GM12878 (cell line): ENCODE measurements around the gene TGFBR3. TPM values are rescaled to one million over a fixed set of nuclear protein-coding genes. Genes with fewer than 3 reads are reported as not detected.

ENCODE experiments used
- ATAC-seq: fragments of 200-7000 bp; cut with Tn5 transposase; 3 replicates; pipeline ENCODE4 v1.9.1; 2020; ENCODE audit warnings: mild to moderate bottlenecking, moderate library complexity
- BruUV-seq: library from RNA; stranded (reverse); fragments of 400-500 nt; replicated peaks from 2 replicates; lab custom pipeline; 2021; lab: Mats Ljungman, UMichigan
- CTCF ChIA-PET: fragments of 300-600 bp; sonication (Branson Sonifier 250); formaldehyde crosslinking; extraction: SDS; loops from one replicate; lab custom pipeline; 2021; ENCODE audit warnings: inconsistent platforms; lab: Yijun Ruan, JAX
- POLR2A ChIA-PET: fragments of 350-600 bp; formaldehyde crosslinking; extraction: SDS; loops from one replicate; lab custom pipeline; 2021; ENCODE audit warnings: inconsistent platforms; lab: Charles Lee
- RAD21 ChIA-PET: fragments of 300-600 bp; sonication (Branson Sonifier 250); formaldehyde crosslinking; loops from one replicate; lab custom pipeline; 2023; ENCODE audit warnings: antibody characterized with exemption; ENCODE audit not compliant: unreplicated experiment; lab: Charles Lee
- SMC1A ChIA-PET: fragments of 300-600 bp; sonication (Branson Sonifier 250); formaldehyde crosslinking; loops from one replicate; lab custom pipeline; 2023; ENCODE audit not compliant: unreplicated experiment, uncharacterized antibody; lab: Charles Lee
- DNase-seq: peaks from one replicate; pipeline ENCODE4 v3.0.0-alpha.2; 2011; ENCODE audit warnings: low read depth, low spot score
- FAIRE-seq: peaks from 3 replicates; lab custom pipeline; 2011; peaks lifted over from hg19 to GRCh38; lab: Jason Lieb, UNC
- H2AFZ ChIP-seq: 2 replicates; pipeline ENCODE4 v1.6.0; 2011; ENCODE audit warnings: low read depth, low read length, control low read depth; ENCODE audit not compliant: control insufficient read depth
- H3K27ac ChIP-seq: 2 replicates; pipeline ENCODE4 v1.5.1; 2011; ENCODE audit warnings: control low read depth; ENCODE audit not compliant: control insufficient read depth, insufficient read depth
- H3K27me3 ChIP-seq, 2 experiments: replicated peaks in 1 of 2; 2 replicates each; pipeline versions ENCODE4 v1.6.0 to v1.6.1; 2011; ENCODE audit warnings: low read length in 1 of 2; ENCODE audit not compliant: control insufficient read depth in 2 of 2, insufficient read depth in 2 of 2
- H3K36me3 ChIP-seq, 2 experiments: 2 replicates each; pipeline ENCODE4 v1.5.1; 2011; ENCODE audit warnings: low read length in 1 of 2; ENCODE audit not compliant: control insufficient read depth in 2 of 2, insufficient read depth in 2 of 2
- H3K4me1 ChIP-seq: 2 replicates; pipeline ENCODE4 v1.6.1; 2011; ENCODE audit warnings: mild to moderate bottlenecking, low read length, moderate library complexity, mixed read lengths; ENCODE audit not compliant: control insufficient read depth, insufficient read depth
- H3K4me2 ChIP-seq: 2 replicates; pipeline ENCODE4 v1.6.0; 2011; ENCODE audit warnings: control low read depth; ENCODE audit not compliant: control insufficient read depth, insufficient read depth
- H3K4me3 ChIP-seq: fragments of 200-600 bp; sonication (generic); 2 replicates; pipeline ENCODE4 v1.5.1; 2016
- H3K79me2 ChIP-seq: 2 replicates; pipeline ENCODE4 v1.6.0; 2011; ENCODE audit warnings: low read length; ENCODE audit not compliant: control insufficient read depth, insufficient read depth
- H3K9ac ChIP-seq: 2 replicates; pipeline ENCODE4 v1.8.0; 2011; ENCODE audit warnings: low read length, control low read depth, mixed read lengths; ENCODE audit not compliant: control insufficient read depth, insufficient read depth
- H3K9me3 ChIP-seq: replicated peaks from 3 replicates; pipeline ENCODE4 v1.5.1; 2011; ENCODE audit warnings: mild to moderate bottlenecking, low read length; ENCODE audit not compliant: control insufficient read depth, insufficient read depth
- H4K20me1 ChIP-seq: 2 replicates; pipeline ENCODE4 v1.6.0; 2011; ENCODE audit not compliant: control insufficient read depth, insufficient read depth
- CTCF ChIP-seq, 3 experiments: IDR thresholded peaks in 2 of 3; conservative IDR thresholded peaks in 1 of 3; 2 replicates each; pipeline ENCODE4 v1.5.1; 2011; ENCODE audit warnings: low read depth in 3 of 3, low read length in 3 of 3, mild to moderate bottlenecking in 3 of 3, control low read depth in 2 of 3, moderate library complexity in 2 of 3, inconsistent platforms in 1 of 3, mixed read lengths in 1 of 3; ENCODE audit not compliant: control insufficient read depth in 2 of 3, insufficient read depth in 1 of 3; ENCODE audit errors: extremely low read depth in 1 of 3
- MTA2 ChIP-seq: fragments of 450-650 bp; IDR thresholded peaks from 2 replicates; pipeline ENCODE4 v1.6.1; 2016; ENCODE audit warnings: low read depth, mild to moderate bottlenecking, moderate library complexity
- STAT1 ChIP-seq: fragments of 450-650 bp; conservative IDR thresholded peaks from 2 replicates; pipeline ENCODE4 v1.6.1; 2014; ENCODE audit warnings: antibody characterized with exemption, mild to moderate bottlenecking
- ZNF622 ChIP-seq: fragments of 450-650 bp; IDR thresholded peaks from 2 replicates; pipeline ENCODE4 v1.6.1; 2017; ENCODE audit warnings: mild to moderate bottlenecking, inconsistent platforms
- WGBS: methylation state at CpG from one replicate; pipeline ENCODE4 v1.1.6; 2016; ENCODE audit warnings: low lambda C conversion rate; ENCODE audit not compliant: insufficient replicate concordance, insufficient coverage; ENCODE audit errors: missing lambda C conversion rate; 5-methylcytosine and 5-hydroxymethylcytosine counted together
- in situ Hi-C: fragments of 300-500 bp; cut with MboI; formaldehyde crosslinking; loops from 9 replicates; pipeline ENCODE4 v1.14.3; 2018; ENCODE audit warnings: mixed read lengths
- intact Hi-C: fragments of 100-400 bp; cut with micrococcal nuclease; formaldehyde crosslinking; loops from one replicate; pipeline ENCODE4 v1.14.2; 2022; ENCODE audit not compliant: unreplicated experiment
- polyA plus RNA-seq, 11 experiments: library from polyadenylated mRNA; depleted of rRNA in 4 of 11; unstranded in 6 of 11; stranded (reverse) in 5 of 11; fragments of >200 nt; fragmentation: Nextera tagmentation in 4 of 11; fragmentation: Illumina TruSeq in 1 of 11; extraction: Ambion mirVana in 4 of 11; extraction: Trizol in 1 of 11; gene quantifications; 1 replicate in 1 of 11; 2 replicates in 10 of 11; pipeline versions ENCODE4 v1.2.1 to v1.2.3, GENCODE V29; 2011 to 2016; ENCODE audit warnings: inconsistent platforms in 2 of 11, missing spikeins in 2 of 11, low read depth in 1 of 11
- total RNA-seq, 4 experiments: library from RNA; depleted of rRNA in 3 of 4; stranded (reverse); fragments of >200 nt in 3 of 4; fragmentation: Illumina TruSeq in 1 of 4; extraction: Trizol in 1 of 4; gene quantifications; 2 replicates each; pipeline versions ENCODE4 v1.2.1 to v1.2.3, GENCODE V29; 2013 to 2021
- TF ChIP-seq, protein P1 (sequence below): IDR thresholded peaks from 2 replicates; pipeline ENCODE4 v1.6.1; 2012; ENCODE audit warnings: low read depth, low read length, improper control_type of control experiment

The TGFBR3 gene
- total and polyA plus RNA-seq, 10 of the 15 experiments (the other 5 are each of a cell fraction or from before 2014, with no cell fraction given): 2.7 to 16.5 (median 12.6) TPM

DNA sequence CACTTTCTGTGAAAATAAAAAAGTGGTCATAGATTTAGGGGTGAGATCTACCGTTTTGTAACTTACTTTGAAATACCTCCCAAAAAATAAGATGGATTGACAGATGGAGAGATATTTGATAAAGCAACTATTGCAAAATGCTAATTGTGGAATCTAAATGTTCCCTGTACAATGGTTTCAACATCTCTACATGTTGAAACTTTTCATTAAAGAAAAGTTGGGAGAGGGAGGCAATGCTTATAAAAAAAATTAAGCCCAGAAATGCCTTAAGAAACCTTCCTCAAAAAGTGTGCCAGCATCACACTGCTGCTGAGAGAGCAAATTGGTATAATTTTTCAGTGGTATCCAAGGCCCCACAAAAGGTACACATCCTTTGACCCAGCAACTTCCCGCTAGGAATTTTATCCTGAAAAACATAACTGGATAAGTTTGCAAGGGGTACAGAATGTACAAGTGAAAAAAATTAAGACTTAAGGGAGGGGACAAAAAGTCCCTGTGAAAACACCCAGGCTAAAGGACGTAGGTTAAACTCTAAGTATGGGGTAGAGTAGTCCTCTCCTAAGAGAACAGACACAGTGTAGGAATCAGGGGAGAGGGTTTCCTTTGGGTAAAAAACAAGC lies 84.3 kb downstream of the TGFBR3 start:
- ChIA-PET SMC1A (no interaction called here), RAD21 (no interaction called here), CTCF (no interaction called here), POLR2A (no interaction called here)
- Histone ChIP-seq H3K4me1 (peaks cover 29% of the 10 kb centered on the region), H3K36me3 (no peaks in the 10 kb centered on the region; a peak in 1 of 4 replicates), H3K79me2 (no peaks in the 10 kb centered on the region), H2AFZ (no peak overlapping the region), H3K9me3 (no peaks in the 10 kb centered on the region), H3K4me2 (no peak overlapping the region), H3K27ac (no peak overlapping the region), H3K9ac (no peak overlapping the region), H3K4me3 (no peak overlapping the region), H3K27me3 (no peaks in the 10 kb centered on the region), H4K20me1 (no peaks in the 10 kb centered on the region)
- in situ Hi-C loops (no loop called here), intact Hi-C loops (loop anchor here (5.0 to 10.0 kb wide), 2 partner anchors 229 to 297 kb away; partner anchors contain the start of gene CDC7)
- no TSS peak for BruUV-seq
- 83% methylated on average over 3 of the region's 3 CpGs for WGBS
- no peak for FAIRE-seq
- no peak for ATAC-seq
- no peak for TF ChIP-seq ZNF622
- TF ChIP-seq CTCF (IDR thresholded peaks at IDR 0.05 in 2 of 3, conservative IDR thresholded peaks at IDR 0.05 in 1 of 3; ENCODE audit: control insufficient read depth in 2 of 3, extremely low read depth in 1 of 3, insufficient read depth in 1 of 3, low read depth in 3 of 3, low read length in 3 of 3): no peak
- TF ChIP-seq MTA2: no peak
- no peak for TF ChIP-seq STAT1
- TF ChIP-seq, protein P1, sequence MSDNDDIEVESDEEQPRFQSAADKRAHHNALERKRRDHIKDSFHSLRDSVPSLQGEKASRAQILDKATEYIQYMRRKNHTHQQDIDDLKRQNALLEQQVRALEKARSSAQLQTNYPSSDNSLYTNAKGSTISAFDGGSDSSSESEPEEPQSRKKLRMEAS: no peak
- no peak for DNase-seq
